OCI-LY3 (cell line): ENCODE measurements around the gene AQP12A.

ENCODE experiments used
- CTCF ChIP-seq: fragments of 200-600, 300-600 bp; sonication (generic); IDR thresholded peaks from 2 replicates; pipeline ENCODE4 v1.5.1; 2014; ENCODE audit warnings: antibody characterized with exemption, low read length, low read depth
- EZH2phosphoT487 ChIP-seq: fragments of 200-600 bp; shearing (Covaris generic); IDR thresholded peaks from 2 replicates; pipeline ENCODE4 v1.6.1; 2018; ENCODE audit warnings: antibody characterized with exemption, mixed run types, low read depth

- no peak for TF ChIP-seq CTCF
- TF ChIP-seq EZH2phosphoT487: no peak
Measured at GRCh38 chr2:240708457-240708856, 16.8 kb downstream of the AQP12A start.
